ENCODE measurements around the gene KLK11. TPM values are rescaled to one million over a fixed set of nuclear protein-coding genes. Genes with fewer than 3 reads are reported as not detected.

The KLK11 gene
- total RNA-seq, 1 donor from 2014 or later, result not detected

DNA sequence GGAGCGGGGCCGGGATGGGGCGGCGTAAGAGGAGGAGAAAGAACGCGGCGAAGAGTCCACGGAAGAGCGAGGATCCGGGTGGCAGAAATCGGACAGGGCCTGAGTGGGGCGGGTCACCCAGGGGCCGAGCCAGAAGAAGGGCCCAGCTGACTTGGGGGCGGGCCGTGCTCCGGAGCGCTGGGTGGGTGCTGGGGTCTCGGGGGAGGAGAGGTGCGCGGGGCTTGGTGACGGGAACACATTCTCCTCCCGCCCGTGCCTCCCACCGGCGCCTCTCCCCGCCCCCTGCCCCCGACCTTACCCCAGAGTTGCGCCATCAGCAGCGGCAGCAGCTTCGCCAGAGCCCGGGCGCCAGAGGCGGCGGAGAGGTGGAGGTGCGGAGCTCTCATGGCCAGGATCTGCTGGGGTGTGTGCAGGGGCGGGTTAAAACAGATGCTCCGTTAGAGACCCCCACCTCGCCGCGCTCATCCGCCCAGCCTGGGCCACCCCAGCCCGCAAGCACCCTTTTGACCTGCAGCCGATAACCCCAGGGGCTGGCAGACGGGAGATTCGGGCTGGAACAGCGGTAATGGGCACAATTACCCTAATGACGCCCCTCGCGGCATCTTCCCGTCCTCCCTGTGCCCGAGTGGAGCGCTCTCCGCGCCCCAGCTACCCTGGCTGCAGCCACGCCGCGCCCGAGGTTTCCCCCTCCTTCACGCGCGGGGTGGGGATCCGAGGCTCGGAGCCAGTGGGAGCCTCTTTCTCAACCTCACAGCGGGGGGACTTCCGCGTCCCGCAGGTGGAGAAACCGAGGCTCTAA, 7.5 kb downstream of the KLK11 start:
- TF ChIP-seq EZH2 (IDR thresholded peaks at IDR 0.05; ENCODE audit: insufficient read depth, low read length), result peak; percentile 51
- TF ChIP-seq, protein P1, sequence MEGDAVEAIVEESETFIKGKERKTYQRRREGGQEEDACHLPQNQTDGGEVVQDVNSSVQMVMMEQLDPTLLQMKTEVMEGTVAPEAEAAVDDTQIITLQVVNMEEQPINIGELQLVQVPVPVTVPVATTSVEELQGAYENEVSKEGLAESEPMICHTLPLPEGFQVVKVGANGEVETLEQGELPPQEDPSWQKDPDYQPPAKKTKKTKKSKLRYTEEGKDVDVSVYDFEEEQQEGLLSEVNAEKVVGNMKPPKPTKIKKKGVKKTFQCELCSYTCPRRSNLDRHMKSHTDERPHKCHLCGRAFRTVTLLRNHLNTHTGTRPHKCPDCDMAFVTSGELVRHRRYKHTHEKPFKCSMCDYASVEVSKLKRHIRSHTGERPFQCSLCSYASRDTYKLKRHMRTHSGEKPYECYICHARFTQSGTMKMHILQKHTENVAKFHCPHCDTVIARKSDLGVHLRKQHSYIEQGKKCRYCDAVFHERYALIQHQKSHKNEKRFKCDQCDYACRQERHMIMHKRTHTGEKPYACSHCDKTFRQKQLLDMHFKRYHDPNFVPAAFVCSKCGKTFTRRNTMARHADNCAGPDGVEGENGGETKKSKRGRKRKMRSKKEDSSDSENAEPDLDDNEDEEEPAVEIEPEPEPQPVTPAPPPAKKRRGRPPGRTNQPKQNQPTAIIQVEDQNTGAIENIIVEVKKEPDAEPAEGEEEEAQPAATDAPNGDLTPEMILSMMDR (IDR thresholded peaks at IDR 0.05; ENCODE audit: insufficient read depth, low read depth, low read length), result no peak
- Histone ChIP-seq H2AFZ (ENCODE audit: low read depth, low read length) (no peak overlapping the region), H3K4me2 (ENCODE audit: low read length) (no peak overlapping the region), H3K4me3 (ENCODE audit: insufficient read depth, low read depth, low read length) (no peak overlapping the region), H3K9me3 (ENCODE audit: insufficient read depth, low read depth, low read length) (no peaks in the 10 kb centered on the region), H3K27ac (ENCODE audit: low read depth, low read length) (no peak overlapping the region), H3K9ac (ENCODE audit: low read length) (no peak overlapping the region), H4K20me1 (ENCODE audit: insufficient read depth, low read length) (no peaks in the 10 kb centered on the region), H3K36me3 (ENCODE audit: insufficient read depth, low read length) (no peaks in the 10 kb centered on the region), H3K27me3 (ENCODE audit: insufficient read depth, low read length) (peaks cover 5% of the 10 kb centered on the region), H3K4me1 (ENCODE audit: insufficient read depth, low read length) (no peaks in the 10 kb centered on the region), H3K79me2 (ENCODE audit: insufficient read depth, low read length) (no peaks in the 10 kb centered on the region)
- Mint-ChIP-seq H3K4me1 (ENCODE audit: low read depth, unreplicated experiment) (peaks cover 5% of the 10 kb centered on the region), H3K27ac (ENCODE audit: unreplicated experiment) (no peak overlapping the region), H3K36me3 (ENCODE audit: low read depth, unreplicated experiment) (no peaks in the 10 kb centered on the region), H3K4me3 (ENCODE audit: unreplicated experiment) (peak overlapping the region; percentile 79), H3K9me3 (ENCODE audit: unreplicated experiment) (peaks cover 9% of the 10 kb centered on the region), H3K27me3 (ENCODE audit: low read depth, unreplicated experiment) (peaks cover 67% of the 10 kb centered on the region)
- no peak for DNase-seq (ENCODE audit: low read depth)
- FAIRE-seq, result no peak

DNA sequence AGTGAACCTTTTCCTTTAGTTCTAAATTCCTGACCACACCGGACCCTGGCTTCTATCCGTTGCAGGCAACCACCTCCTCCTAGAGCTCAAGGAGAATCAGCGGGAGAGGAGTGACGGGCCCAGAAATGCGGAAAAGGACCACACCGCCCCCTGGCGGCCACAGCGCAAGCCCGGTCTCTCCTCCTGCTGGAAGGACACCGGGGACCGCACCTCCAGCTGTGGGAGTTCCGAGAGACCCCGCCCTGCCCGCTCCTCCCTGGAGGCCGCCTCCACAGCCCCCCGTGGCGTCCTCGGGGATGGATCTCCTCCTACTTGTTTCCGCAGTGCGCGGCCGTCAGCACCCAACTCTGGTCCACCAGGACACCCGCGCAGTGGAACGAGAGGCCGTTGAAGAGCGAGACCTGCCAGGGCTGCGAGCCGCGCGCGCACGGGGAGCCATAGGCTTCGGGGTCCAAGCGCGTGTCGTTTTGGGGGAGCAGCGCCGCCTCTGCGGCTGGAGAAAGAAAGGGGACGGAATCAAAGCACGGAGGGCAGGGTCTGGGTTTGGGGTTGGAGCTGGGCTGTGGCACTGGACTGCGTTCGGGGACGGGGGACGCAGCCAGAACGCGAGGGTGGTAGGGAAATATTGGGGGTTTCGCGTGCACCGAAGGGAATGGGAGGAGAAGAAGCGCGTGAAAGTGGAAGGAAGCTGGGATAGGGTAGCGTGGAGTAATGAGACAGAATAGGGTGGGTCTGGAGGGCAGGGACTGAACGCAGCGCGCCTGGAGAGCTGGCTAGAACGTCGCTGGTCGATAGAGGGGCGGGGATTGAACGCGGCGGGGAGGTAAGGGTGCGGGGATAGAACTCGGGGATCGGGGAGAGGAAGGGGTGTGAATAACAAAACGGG, 9.4 kb downstream of the KLK11 start:
- peaks cover 5% of the 10 kb centered on the region for H3K4me1 Mint-ChIP-seq (ENCODE audit: low read depth, unreplicated experiment)
- H3K36me3 ChIP-seq (ENCODE audit: insufficient read depth, low read length), result no peaks in the 10 kb centered on the region
- peaks cover 58% of the 10 kb centered on the region for H3K27me3 Mint-ChIP-seq (ENCODE audit: low read depth, unreplicated experiment)
- H3K27ac Mint-ChIP-seq (ENCODE audit: unreplicated experiment), result peak overlapping the region; percentile 66
- no peaks in the 10 kb centered on the region for H3K9me3 ChIP-seq (ENCODE audit: insufficient read depth, low read depth, low read length)
- no peaks in the 10 kb centered on the region for H3K79me2 ChIP-seq (ENCODE audit: insufficient read depth, low read length)
- H3K4me2 ChIP-seq (ENCODE audit: low read length), result no peak overlapping the region
- no peaks in the 10 kb centered on the region for H3K36me3 Mint-ChIP-seq (ENCODE audit: low read depth, unreplicated experiment)
- peaks cover 11% of the 10 kb centered on the region for H3K9me3 Mint-ChIP-seq (ENCODE audit: unreplicated experiment)
- peak overlapping the region; percentile 79 for H3K4me3 Mint-ChIP-seq (ENCODE audit: unreplicated experiment)
- H4K20me1 ChIP-seq (ENCODE audit: insufficient read depth, low read length), result no peaks in the 10 kb centered on the region
- no peak overlapping the region for H3K27ac ChIP-seq (ENCODE audit: low read depth, low read length)
- no peak for TF ChIP-seq EZH2 (IDR thresholded peaks at IDR 0.05; ENCODE audit: insufficient read depth, low read length)
- TF ChIP-seq, protein P1 (IDR thresholded peaks at IDR 0.05; ENCODE audit: insufficient read depth, low read depth, low read length), result no peak
- DNase-seq (ENCODE audit: low read depth) (no peak), FAIRE-seq (no peak)
- no peak overlapping the region for H2AFZ ChIP-seq (ENCODE audit: low read depth, low read length)
- no peak overlapping the region for H3K4me3 ChIP-seq (ENCODE audit: insufficient read depth, low read depth, low read length)
- H3K9ac ChIP-seq (ENCODE audit: low read length), result no peak overlapping the region
- peaks cover 5% of the 10 kb centered on the region for H3K27me3 ChIP-seq (ENCODE audit: insufficient read depth, low read length)
- no peaks in the 10 kb centered on the region for H3K4me1 ChIP-seq (ENCODE audit: insufficient read depth, low read length)
